Cardiac septum (tissue), 1 donor: Measurements from ENCODE around the gene GAK. TPM values are rescaled to one million over a fixed set of nuclear protein-coding genes. Genes with fewer than 3 reads are reported as not detected.
"Not testable (repeated sequence)": the region's sequence is repeated elsewhere in the genome, so short reads cannot be mapped to it uniquely, and the experiment has no call there.

ENCODE experiments used
- DNase-seq: peaks from one replicate; pipeline ENCODE4 v3.0.0-alpha.2; 2020; ENCODE audit warnings: low spot score
- intact Hi-C: fragments of 100-400 bp; cut with DNase I; formaldehyde crosslinking; loops from one replicate; pipeline ENCODE4 v1.14.0; 2022
- total RNA-seq: library from RNA; stranded (reverse); fragmentation: NEBNext Ultra II Directional; extraction: Animal tissue kit (Norgen Biotek cat#: 25700); gene quantifications from one replicate; pipeline ENCODE4 v1.2.1, GENCODE V29; 2021
- donor health status: DM: no; HTN: no; CAD: no.

Gene GAK
- total RNA-seq, 1 donor from 2014 or later = 36.1 TPM

- peak; percentile 66 for DNase-seq
These were observed 739 bp downstream of the GAK start for GRCh38 chr4:931194-931959.

GRCh38 chr4:930827-931193 is 1.3 kb downstream of the GAK start:
- DNase-seq = peak; percentile 33
- intact Hi-C loops = loop anchor here (5.0 to 10.0 kb wide), 3 partner anchors 41 to 364 kb away; partner anchors contain the start of gene DGKQ

More at GRCh38 chr4:931194-931959, 739 bp downstream of the GAK start:
- intact Hi-C loops = loop anchor here (5.0 to 10.0 kb wide), 3 partner anchors 41 to 363 kb away; partner anchors contain the start of gene DGKQ

GRCh38 chr4:930028-930551 is 2.0 kb downstream of the GAK start:
- intact Hi-C loops = loop anchor here (5.0 to 10.0 kb wide), 3 partner anchors 42 to 365 kb away; partner anchors contain the start of gene DGKQ

GRCh38 chr4:929096-929765 is 2.9 kb downstream of the GAK start:
- intact Hi-C loops = no loop called here
- DNase-seq = no peak

More at GRCh38 chr4:930028-930551, 2.0 kb downstream of the GAK start:
- DNase-seq = peak; percentile 55

GRCh38 chr4:927566-927965 is 4.5 kb downstream of the GAK start:
- intact Hi-C loops, DNase-seq: not testable (repeated sequence)

- intact Hi-C loops = no loop called here
- DNase-seq = no peak
These were observed 5.6 kb downstream of the GAK start for GRCh38 chr4:926538-926937.

GRCh38 chr4:925771-926500 is 6.2 kb downstream of the GAK start:
- intact Hi-C loops = no loop called here
- DNase-seq = no peak

- no peak for DNase-seq
- intact Hi-C loops = no loop called here
These were observed 6.9 kb downstream of the GAK start for GRCh38 chr4:925171-925570.

- intact Hi-C loops = no loop called here
- peak; percentile 35 for DNase-seq
These were observed 7.7 kb downstream of the GAK start for GRCh38 chr4:924107-925096.

GRCh38 chr4:921830-922331 is 10.2 kb downstream of the GAK start:
- DNase-seq = peak; percentile 36
- intact Hi-C loops = no loop called here

- DNase-seq = peak; percentile 70
- intact Hi-C loops = not testable (repeated sequence)
These were observed 13.0 kb downstream of the GAK start for GRCh38 chr4:919004-919680.

- DNase-seq, intact Hi-C loops: not testable (repeated sequence)
These were observed 13.5 kb downstream of the GAK start for GRCh38 chr4:918591-918990.

- DNase-seq = no peak
- intact Hi-C loops = no loop called here
These were observed 14.1 kb downstream of the GAK start for GRCh38 chr4:917992-918391.

GRCh38 chr4:917466-917865 is 14.7 kb downstream of the GAK start:
- DNase-seq = peak; percentile 36
- intact Hi-C loops = no loop called here

- no peak for DNase-seq
- intact Hi-C loops = no loop called here
These were observed 16.5 kb downstream of the GAK start for GRCh38 chr4:915595-915994.

- intact Hi-C loops = no loop called here
- DNase-seq = peak; percentile 64
These were observed 17.1 kb downstream of the GAK start for GRCh38 chr4:915041-915474.

GRCh38 chr4:914531-914930 is 17.6 kb downstream of the GAK start:
- peak; percentile 39 for DNase-seq
- intact Hi-C loops = no loop called here

- DNase-seq = peak; percentile 33
- intact Hi-C loops = no loop called here
These were observed 18.9 kb downstream of the GAK start for GRCh38 chr4:913280-913618.
